Ovary (tissue), 3 donors: ENCODE data around the gene INPP5A.

ENCODE experiments used
- POLR2A ChIP-seq: fragments of 450-650 bp; IDR thresholded peaks from one replicate; pipeline ENCODE4 v1.6.1; 2017; ENCODE audit warnings: antibody characterized with exemption, mild to moderate bottlenecking, moderate library complexity
- TF ChIP-seq, protein P1 (sequence below), 3 donors: fragments of 450-650 bp in 2 of 3; fragments of 200-600 bp in 1 of 3; IDR thresholded peaks; one replicate each; pipeline versions ENCODE4 v1.5.1 to v1.8.0; 2016 to 2022; ENCODE audit warnings: antibody characterized with exemption in 3 of 3, mild to moderate bottlenecking in 1 of 3
- donor health status: DM: no; HTN: no; CAD: no.

GRCh38 chr10:132745511-132745910 is 207.9 kb downstream of the INPP5A start:
- TF ChIP-seq POLR2A: no peak
- TF ChIP-seq, protein P1, sequence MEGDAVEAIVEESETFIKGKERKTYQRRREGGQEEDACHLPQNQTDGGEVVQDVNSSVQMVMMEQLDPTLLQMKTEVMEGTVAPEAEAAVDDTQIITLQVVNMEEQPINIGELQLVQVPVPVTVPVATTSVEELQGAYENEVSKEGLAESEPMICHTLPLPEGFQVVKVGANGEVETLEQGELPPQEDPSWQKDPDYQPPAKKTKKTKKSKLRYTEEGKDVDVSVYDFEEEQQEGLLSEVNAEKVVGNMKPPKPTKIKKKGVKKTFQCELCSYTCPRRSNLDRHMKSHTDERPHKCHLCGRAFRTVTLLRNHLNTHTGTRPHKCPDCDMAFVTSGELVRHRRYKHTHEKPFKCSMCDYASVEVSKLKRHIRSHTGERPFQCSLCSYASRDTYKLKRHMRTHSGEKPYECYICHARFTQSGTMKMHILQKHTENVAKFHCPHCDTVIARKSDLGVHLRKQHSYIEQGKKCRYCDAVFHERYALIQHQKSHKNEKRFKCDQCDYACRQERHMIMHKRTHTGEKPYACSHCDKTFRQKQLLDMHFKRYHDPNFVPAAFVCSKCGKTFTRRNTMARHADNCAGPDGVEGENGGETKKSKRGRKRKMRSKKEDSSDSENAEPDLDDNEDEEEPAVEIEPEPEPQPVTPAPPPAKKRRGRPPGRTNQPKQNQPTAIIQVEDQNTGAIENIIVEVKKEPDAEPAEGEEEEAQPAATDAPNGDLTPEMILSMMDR (IDR thresholded peaks at IDR 0.05): no peak
